PC-9 (cell line): Measurements from ENCODE around the gene SPIRE2. TPM values are rescaled to one million over a fixed set of nuclear protein-coding genes. Genes with fewer than 3 reads are reported as not detected.

ENCODE experiments used
- BruUV-seq: library from RNA; stranded (reverse); fragments of 400-500 nt; replicated peaks from 2 replicates; lab custom pipeline; 2021; lab: Mats Ljungman, UMichigan
- CTCF ChIA-PET: fragments of 300-600 bp; sonication (Branson Sonifier 250); formaldehyde crosslinking; loops from one replicate; lab custom pipeline; 2022; ENCODE audit warnings: antibody characterized with exemption; lab: Charles Lee
- POLR2A ChIA-PET: fragments of 300-600 bp; sonication (Branson Sonifier 250); formaldehyde crosslinking; loops from one replicate; lab custom pipeline; 2022; ENCODE audit warnings: antibody characterized with exemption; ENCODE audit not compliant: unreplicated experiment; lab: Charles Lee
- DNase-seq, 2 experiments: peaks; one replicate each; pipeline versions ENCODE4 v3.0.0 to v3.0.0-alpha.2; 2015 to 2022; ENCODE audit warnings: mixed read lengths in 1 of 2
- H2AFZ ChIP-seq: fragments of 200-600 bp; sonication (generic); 2 replicates; pipeline ENCODE4 v1.8.1; 2017; ENCODE audit warnings: antibody characterized with exemption
- H3F3A ChIP-seq: fragments of 200-600 bp; sonication (generic); 2 replicates; pipeline ENCODE4 v1.8.1; 2017; ENCODE audit warnings: antibody characterized with exemption, mild to moderate bottlenecking, low read depth; ENCODE audit not compliant: insufficient read depth
- H3K27ac ChIP-seq: fragments of 200-600 bp; sonication (generic); 2 replicates; pipeline ENCODE4 v1.6.1; 2016; ENCODE audit warnings: mixed run types
- H3K27me3 ChIP-seq: fragments of 200-600 bp; sonication (generic); 2 replicates; pipeline ENCODE4 v1.6.1; 2016; ENCODE audit warnings: low read depth, mixed run types; ENCODE audit not compliant: insufficient read depth
- H3K36me3 ChIP-seq: fragments of 200-600 bp; sonication (generic); 2 replicates; pipeline ENCODE4 v1.6.1; 2016; ENCODE audit warnings: low read depth, mixed run types
- H3K4me1 ChIP-seq: fragments of 200-600 bp; sonication (generic); replicated peaks from 2 replicates; pipeline ENCODE4 v1.6.1; 2016; ENCODE audit warnings: mixed run types; ENCODE audit not compliant: insufficient read depth
- H3K4me2 ChIP-seq: fragments of 200-600 bp; sonication (generic); 2 replicates; pipeline ENCODE4 v1.6.1; 2017; ENCODE audit warnings: mixed run types
- H3K4me3 ChIP-seq: fragments of 200-600 bp; sonication (generic); 2 replicates; pipeline ENCODE4 v1.6.1; 2016; ENCODE audit warnings: mixed run types
- H3K79me2 ChIP-seq: fragments of 200-600 bp; sonication (generic); 2 replicates; pipeline ENCODE4 v1.6.1; 2017; ENCODE audit warnings: low read depth, mixed run types
- H3K9me2 ChIP-seq: fragments of 200-600 bp; sonication (generic); 2 replicates; pipeline ENCODE4 v1.8.1; 2017; ENCODE audit warnings: mild to moderate bottlenecking; ENCODE audit not compliant: insufficient read depth
- H3K9me3 ChIP-seq: fragments of 200-600 bp; sonication (generic); 2 replicates; pipeline ENCODE4 v1.8.1; 2016; ENCODE audit warnings: low read depth; ENCODE audit not compliant: insufficient read depth
- H4K20me1 ChIP-seq: fragments of 200-600 bp; sonication (generic); 2 replicates; pipeline ENCODE4 v1.8.1; 2017; ENCODE audit not compliant: insufficient read depth
- EZH2 ChIP-seq: fragments of 200-600 bp; sonication (generic); IDR thresholded peaks from 2 replicates; pipeline ENCODE4 v1.8.0; 2017; ENCODE audit warnings: antibody characterized with exemption, low read depth
- intact Hi-C: fragments of 100-400 bp; cut with micrococcal nuclease; formaldehyde crosslinking; loops from one replicate; pipeline ENCODE4 v1.10.0; 2022; ENCODE audit not compliant: unreplicated experiment
- total RNA-seq: library from RNA; stranded (reverse); gene quantifications from 2 replicates; pipeline ENCODE4 v1.2.3, GENCODE V29; 2021
- TF ChIP-seq, protein P1 (sequence below): fragments of 200-600 bp; sonication (generic); conservative IDR thresholded peaks from 2 replicates; pipeline ENCODE4 v1.6.1; 2017; ENCODE audit warnings: mixed run types, antibody characterized with exemption, mild to moderate bottlenecking, moderate library complexity

SPIRE2 gene
- total RNA-seq, 1 experiment from 2014 or later: 34.5 TPM

GRCh38 chr16:89907055-89907814 is 79.0 kb downstream of the SPIRE2 start:
- Histone ChIP-seq H2AFZ (no peak overlapping the region), H3K4me1 (0 out of 2 replicates have a peak, but pooled peaks cover 11% of the 10 kb centered on the region), H3K4me3 (no peak overlapping the region), H3K79me2 (no peaks in the 10 kb centered on the region), H3K9me2 (no peaks in the 10 kb centered on the region), H3K27me3 (no peaks in the 10 kb centered on the region), H3K27ac (no peak overlapping the region), H3K4me2 (no peak overlapping the region), H3K9me3 (no peaks in the 10 kb centered on the region), H3F3A (peaks cover 14% of the 10 kb centered on the region; the same call in 1 of the 2 replicates), H3K36me3 (peaks cover 6% of the 10 kb centered on the region; the same call in 1 of the 2 replicates), H4K20me1 (no peaks in the 10 kb centered on the region; the same call in 1 of the 2 replicates)
- no TSS peak for BruUV-seq
- POLR2A ChIA-PET: interaction anchor here (0.6 to 0.9 kb wide), 5 partner anchors 15 to 1061 kb away, joined by 3 to 15 read pairs (median 7); no protein-coding TSS in a partner anchor
- no peak for DNase-seq
- TF ChIP-seq, protein P1, sequence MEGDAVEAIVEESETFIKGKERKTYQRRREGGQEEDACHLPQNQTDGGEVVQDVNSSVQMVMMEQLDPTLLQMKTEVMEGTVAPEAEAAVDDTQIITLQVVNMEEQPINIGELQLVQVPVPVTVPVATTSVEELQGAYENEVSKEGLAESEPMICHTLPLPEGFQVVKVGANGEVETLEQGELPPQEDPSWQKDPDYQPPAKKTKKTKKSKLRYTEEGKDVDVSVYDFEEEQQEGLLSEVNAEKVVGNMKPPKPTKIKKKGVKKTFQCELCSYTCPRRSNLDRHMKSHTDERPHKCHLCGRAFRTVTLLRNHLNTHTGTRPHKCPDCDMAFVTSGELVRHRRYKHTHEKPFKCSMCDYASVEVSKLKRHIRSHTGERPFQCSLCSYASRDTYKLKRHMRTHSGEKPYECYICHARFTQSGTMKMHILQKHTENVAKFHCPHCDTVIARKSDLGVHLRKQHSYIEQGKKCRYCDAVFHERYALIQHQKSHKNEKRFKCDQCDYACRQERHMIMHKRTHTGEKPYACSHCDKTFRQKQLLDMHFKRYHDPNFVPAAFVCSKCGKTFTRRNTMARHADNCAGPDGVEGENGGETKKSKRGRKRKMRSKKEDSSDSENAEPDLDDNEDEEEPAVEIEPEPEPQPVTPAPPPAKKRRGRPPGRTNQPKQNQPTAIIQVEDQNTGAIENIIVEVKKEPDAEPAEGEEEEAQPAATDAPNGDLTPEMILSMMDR: no peak
- TF ChIP-seq EZH2: no peak
- intact Hi-C loops: no loop called here
- CTCF ChIA-PET: interaction anchor here (0.6 kb wide), 1 partner anchor 85 kb away, joined by 3 read pairs; no protein-coding TSS in a partner anchor

DNA sequence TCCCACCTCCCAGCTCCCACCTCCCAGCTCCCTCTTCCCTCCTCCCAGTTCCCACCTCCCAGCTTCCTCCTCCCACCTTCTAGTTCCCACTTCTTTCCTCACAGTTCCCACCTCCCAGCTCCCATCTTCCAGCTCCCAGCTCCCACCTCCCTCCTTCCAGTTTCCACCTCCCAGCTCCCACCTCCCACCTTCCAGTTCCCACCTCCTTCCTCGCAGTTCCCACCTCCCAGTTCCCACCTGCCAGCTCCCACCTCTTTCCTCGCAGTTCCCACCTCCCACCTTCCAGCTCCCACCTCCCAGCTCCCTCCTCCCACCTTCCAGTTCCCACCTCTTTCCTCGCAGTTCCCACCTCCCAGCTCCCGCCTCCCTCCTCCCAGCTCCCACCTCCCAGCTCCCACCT is 80.0 kb downstream of the SPIRE2 start:
- Histone ChIP-seq H3K4me2 (no peak overlapping the region), H3K36me3 (peaks cover 6% of the 10 kb centered on the region; the same call in 1 of the 2 replicates), H3K9me2 (no peaks in the 10 kb centered on the region), H3K4me1 (0 out of 2 replicates have a peak, but pooled peaks cover 11% of the 10 kb centered on the region), H3K27ac (no peak overlapping the region), H3K79me2 (no peaks in the 10 kb centered on the region), H2AFZ (no peak overlapping the region), H3F3A (peaks cover 24% of the 10 kb centered on the region; the same call in 1 of the 2 replicates), H3K9me3 (no peaks in the 10 kb centered on the region), H4K20me1 (no peaks in the 10 kb centered on the region; the same call in 1 of the 2 replicates), H3K4me3 (no peak overlapping the region), H3K27me3 (no peaks in the 10 kb centered on the region)
- CTCF ChIA-PET: interaction anchor here (0.7 kb wide), 2 partner anchors 32 to 84 kb away, joined by 4 to 33 read pairs; no protein-coding TSS in a partner anchor
- DNase-seq: no peak
- POLR2A ChIA-PET: interaction anchor here (0.6 to 0.7 kb wide), 2 partner anchors 151 to 195 kb away, joined by 5 to 14 read pairs; no protein-coding TSS in a partner anchor
- intact Hi-C loops: no loop called here
- no peak for TF ChIP-seq EZH2
- TF ChIP-seq, protein P1: no peak
- no TSS peak for BruUV-seq
